Measurements from ENCODE around the gene AHCY. TPM values are rescaled to one million over a fixed set of nuclear protein-coding genes. Genes with fewer than 3 reads are reported as not detected.
"Not testable (repeated sequence)": the region's sequence is repeated elsewhere in the genome, so short reads cannot be mapped to it uniquely, and the experiment has no call there.

AHCY gene
- total RNA-seq = 115 TPM

DNA sequence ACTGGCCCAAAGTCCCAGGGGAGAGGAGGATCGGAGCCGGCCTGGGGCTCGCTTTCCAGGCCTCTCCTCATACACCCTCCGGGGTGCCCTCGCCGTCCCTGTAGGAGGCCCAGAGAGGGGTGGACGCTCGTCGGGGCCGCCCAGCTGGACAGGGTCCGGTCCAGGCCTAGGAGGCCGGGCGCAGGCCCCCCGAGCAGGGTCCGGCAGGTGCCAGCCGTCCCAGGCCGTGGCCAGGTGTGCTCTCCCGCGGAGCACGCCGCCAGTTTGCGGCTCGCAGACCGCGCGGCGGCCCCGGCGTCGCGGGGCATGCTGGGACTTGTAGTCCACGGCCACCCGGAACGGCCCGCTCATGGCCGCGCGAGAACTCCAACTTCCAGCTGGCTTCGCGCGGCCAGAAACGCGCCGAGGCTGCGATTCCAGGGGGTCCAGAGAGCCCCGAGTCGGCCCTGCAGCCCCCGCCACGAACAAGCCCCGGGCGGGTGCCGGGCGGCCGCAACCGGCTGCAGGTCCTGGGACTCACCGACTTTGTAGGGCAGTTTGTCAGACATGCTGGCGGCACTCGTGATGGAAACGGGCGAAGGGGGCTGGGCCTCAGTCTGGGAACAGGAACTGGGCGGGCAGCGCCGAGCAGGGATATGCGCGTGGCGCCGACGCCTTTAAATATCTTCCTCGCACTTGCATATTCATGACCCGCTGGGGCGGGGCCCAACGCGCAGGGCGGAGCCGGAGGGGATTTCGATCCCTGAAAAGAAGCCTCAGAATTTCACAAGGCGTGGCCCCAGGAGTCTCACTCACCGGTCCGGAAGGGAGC lies at the start of gene AHCY:
Gene AHCY (minus strand): TSS at position 633 of the 811 bp plus-strand sequence. CDS start 85 bp downstream, at position 548.
- ATAC-seq = peak; percentile 89
- DNase-seq (ENCODE audit: low spot score) = peak; percentile 98

DNA sequence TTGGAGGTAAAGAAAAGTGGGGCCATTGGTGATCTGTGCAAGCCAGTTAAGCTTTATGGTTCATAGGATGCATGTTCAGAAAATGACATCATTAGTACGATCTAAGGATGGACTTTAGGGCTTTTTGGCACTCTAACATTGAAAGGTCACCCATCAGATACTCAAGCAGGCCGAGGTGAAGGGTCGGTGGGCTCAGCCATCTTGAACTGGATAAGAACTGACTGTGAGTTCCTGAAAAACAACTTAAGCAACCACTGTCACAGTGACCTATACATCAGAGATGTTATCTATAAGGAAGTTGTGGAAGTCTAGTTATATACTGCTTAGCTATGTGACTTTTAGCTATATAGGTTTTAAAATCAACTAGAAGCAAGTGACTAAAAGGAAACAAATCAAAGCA lies 46.9 kb upstream of the AHCY start:
- ATAC-seq (no peak), DNase-seq (ENCODE audit: low spot score) (no peak)

DNA sequence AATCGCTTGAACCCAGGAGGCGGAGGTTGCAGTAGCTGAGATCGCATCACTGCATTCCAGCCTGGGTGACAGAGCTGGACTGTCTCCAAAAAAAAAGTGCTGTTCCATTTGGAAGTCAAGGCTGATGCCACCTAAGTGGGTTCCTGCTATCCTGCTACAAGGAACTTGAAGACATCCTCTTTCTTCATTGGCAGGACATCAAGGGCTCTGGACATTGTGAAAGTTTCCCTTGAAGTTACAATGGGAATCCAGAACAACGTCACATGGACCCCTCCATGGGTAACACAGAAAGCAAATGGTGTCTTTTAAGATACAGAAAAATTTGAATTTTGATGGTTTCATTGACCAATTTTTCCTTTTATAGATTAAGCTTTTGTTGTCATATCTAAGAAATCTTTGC lies 44.4 kb upstream of the AHCY start:
- DNase-seq (ENCODE audit: low spot score) (no peak), ATAC-seq (no peak)

DNA sequence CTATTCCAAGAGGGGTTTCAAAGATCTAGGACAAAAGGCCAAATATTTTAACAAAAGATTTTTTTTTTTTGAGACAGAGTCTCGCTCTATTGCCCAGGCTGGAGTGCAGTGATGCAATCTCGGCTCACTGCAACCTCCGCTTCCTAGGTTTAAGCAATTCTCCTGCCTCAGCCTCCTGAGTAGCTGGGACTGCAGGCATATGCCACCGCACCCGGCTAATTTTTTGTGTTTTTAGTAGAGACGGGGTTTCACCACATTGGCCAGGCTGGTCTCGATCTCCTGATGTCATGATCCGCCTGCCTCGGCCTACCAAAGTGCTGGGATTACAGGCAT lies 43.3 kb upstream of the AHCY start:
- DNase-seq (ENCODE audit: low spot score); ATAC-seq: not testable (repeated sequence)

DNA sequence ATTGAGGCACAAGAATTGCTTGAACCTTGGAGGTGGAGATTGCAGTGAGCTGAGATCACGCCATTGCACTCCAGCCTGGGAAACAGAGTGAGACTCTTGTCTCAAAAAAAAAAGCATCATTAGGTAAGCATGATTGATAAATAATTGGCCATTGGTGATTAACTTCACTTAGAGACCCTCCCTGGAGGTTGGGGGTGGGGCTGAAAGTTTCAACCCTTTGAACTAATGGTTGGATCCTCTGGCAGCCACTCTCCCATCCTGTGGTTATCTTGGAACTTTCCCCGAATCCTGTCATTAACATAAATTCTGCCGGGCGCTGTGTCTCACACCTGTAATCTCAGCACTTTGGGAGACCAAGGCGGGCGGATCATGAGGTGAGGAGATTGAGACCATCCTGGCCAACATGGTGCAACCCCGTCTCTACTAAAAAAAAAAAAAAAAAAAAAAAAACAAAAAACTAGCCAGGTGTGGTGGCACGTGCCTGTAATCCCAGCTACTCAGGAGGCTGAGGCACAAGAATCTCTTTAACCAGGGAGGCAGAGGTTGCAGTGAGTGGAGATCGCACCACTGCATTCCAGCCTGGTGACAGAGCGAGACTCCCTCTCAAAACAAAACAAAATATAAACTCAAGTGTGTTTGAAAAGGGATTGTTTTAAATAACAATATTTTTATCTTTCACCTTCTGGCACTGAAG lies 42.8 kb upstream of the AHCY start:
- not testable (repeated sequence) for DNase-seq (ENCODE audit: low spot score); ATAC-seq

DNA sequence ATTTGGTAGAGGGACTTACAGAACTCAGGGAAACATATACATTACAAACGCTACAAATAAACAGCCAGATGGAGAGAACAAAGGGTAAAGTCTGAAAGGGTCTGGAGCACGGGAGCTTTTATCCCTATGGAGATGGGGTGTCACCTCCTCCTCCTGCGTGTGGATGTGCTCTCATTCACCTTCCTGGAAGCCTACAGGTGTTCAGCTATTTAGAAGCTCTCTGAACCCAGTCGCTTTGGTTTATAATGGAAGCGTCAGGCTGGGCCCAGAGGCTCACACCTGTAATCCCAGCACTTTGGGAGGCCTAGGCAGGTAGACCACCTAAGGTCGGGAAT lies 42.2 kb upstream of the AHCY start:
- DNase-seq (ENCODE audit: low spot score) (no peak), ATAC-seq (no peak)

DNA sequence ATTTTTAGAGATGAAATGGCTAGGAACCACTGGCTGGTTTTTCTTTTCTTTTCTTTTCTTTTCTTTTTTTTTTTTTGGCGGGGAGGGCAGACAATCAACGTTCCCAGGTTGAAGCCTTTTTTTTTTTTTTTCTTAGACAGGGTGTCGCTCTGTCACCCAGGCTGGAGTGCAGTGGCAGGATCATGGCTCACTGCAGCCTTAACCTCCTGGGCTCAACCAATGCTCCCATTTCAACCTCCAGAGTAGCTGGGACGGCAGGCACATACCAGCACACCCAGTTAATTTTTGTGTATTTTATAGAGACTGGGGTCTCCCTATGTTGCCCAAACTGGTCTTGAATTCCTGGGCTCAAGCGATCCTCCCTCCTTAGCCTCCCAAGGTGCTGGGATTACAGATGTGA lies 41.1 kb upstream of the AHCY start:
- DNase-seq (ENCODE audit: low spot score) (no peak), ATAC-seq (peak; percentile 63)

DNA sequence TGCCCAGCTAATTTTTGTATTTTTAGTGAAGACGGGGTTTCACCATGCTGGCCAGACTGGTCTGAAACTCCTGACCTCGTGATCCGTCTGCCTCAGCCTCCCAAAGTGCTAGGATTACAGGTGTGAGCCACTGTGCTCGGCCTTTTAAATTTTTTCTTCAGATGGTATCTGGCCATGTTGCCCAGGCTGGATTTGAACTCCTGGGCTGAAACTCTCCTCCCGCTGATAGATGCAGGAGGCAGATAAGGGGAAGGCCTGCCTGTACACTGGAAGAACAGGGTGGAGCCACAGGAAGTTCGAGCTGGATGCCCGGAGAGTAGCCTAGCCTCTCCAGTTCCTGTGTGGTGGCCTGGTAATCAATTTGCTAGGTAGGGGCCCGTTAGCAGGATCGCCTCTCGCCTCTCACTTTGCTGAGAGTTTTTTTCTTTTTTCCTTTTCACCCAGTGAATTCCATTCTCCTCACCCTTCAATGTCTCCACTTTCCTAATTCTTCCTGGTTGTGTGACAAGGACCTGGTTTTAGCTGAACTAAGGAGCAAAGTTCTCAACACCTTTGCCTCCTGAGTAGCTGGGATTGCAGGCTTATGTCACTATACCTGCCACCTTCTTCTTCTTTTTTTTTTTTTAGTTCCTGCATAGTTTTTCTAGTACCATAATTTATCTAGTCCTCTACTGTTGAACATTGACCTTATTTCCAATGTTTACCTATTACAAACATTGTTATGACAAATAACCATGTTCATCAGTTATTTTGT lies 40.5 kb upstream of the AHCY start:
- DNase-seq (ENCODE audit: low spot score) = no peak
- ATAC-seq = peak; percentile 66

DNA sequence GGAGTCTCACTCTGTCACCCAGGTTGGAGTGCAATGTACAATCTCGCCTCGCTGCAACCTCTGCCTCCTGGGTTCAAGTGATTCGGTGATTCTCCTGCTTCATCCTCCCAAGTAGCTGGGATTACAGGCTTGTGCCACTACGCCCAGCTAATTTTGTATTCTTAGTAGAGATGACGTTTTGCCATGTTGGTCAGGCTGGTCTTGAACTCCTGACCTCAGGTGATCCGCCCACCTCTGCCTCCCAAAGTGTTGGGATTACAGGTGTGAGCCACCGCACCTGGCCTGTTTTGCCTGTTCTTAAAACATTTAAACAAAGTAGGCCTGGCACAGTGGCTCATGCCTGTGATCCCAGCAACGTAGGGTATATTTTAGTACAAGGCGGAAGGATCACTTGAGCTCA lies 38.0 kb upstream of the AHCY start:
- not testable (repeated sequence) for ATAC-seq; DNase-seq (ENCODE audit: low spot score)

DNA sequence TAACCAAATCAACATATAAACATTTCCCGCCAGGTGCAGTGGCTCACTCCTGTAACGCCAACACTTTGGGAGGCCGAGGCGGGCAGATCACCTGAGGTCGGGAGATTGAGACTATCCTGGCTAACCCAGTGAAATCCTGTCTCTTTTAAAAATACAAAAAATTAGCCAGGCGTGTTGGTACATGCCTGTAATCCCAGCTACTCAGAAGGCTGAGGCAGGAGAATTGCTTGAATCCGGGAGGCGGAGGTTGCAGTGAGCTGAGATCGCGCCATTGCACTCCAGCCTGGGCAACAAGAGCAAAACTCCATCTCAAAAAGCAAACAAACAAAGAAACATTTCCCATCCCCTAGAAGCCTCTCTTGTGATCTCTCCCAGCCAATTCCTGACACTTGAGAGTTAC lies 37.6 kb upstream of the AHCY start:
- DNase-seq (ENCODE audit: low spot score); ATAC-seq: not testable (repeated sequence)

DNA sequence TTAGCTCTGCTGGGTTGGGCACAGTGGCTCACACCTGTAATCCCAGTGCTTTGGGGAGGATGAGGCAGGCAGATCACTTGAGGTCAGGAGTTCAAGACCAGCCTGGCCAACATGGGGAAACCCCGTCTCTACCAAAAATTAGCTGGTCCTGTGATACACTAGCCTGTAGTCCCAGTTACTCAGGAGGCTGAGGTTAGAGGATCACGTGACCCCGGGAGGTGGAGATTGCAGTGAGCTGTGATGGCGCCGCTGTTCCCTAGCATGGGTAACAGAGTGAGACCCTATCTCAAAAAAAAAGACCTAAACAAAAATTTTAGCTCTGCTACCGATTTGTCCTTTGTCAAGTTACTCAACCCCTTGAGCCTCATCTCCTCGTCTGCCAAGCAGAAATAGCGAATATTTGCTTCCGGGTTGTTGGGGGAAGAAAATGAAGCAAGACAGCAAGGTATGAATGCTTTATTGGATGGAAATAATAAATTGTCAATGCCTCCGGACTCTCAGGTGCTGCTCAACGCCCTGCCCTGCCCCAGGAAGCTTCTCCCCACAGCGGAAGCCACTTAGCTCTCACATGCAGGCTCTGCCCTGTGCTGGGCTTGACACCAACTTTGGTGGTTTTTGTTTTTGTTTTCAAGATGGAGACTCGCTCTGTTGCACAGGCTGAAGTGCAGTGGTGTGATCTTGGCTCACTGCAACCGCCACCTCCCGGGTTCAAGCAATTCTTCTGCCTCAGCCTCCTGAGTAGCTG lies 35.0 kb upstream of the AHCY start:
- ATAC-seq = no peak
- DNase-seq (ENCODE audit: low spot score) = no peak

DNA sequence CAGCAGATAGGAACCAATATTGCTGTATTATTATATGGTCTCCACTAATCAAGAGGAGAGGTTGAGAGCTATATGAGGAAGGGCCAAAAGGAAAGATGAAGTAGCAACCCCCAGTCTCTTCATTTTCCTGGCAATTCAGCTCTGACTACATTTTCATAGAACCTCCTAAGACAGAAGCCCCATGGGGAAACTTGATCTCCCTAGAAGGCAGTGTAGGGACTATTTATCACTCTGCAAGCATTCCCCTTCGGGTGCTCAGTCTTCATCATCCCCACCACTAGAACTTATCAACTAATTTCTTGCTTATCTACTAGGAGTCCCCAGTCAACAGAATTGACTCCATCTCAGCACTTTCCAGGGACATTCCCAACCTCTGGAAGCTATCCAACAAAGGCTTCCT lies 34.4 kb upstream of the AHCY start:
- no peak for DNase-seq (ENCODE audit: low spot score)

DNA sequence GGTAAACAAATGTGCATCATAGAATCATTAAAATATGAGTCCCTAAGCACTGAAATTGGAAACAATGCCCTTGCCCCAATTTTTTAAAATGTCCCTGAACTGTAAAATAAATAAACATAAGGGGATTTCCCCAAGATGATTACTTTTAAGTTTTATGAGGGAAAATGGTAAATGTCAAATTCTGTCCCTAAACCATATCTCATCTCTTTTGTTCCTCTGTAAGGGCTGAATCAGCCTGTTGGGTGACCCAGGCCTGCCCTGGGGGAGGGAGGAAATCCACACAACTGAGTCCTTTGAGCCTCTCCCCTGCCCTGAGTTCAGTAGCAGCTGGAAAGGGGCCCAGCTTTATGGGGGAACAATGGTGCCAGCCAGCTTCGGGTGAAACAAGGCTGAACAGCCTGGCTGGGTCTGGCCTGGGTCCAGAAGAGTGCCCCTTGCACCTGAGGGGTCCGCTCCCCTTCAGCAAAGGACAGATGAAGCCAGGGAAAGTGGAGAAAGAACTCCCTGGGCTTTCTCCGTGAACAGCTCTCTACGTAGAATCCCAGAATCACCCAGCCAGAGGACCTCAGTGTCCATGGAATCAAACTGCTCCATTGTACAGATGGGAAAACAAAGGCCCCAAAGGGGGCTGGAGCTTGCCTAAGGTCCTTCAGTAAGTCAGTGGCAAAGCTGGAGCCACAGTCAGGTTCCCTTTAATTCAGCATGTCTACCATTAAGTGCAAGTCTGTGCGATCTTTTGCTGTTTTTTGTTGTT lies 31.7 kb upstream of the AHCY start:
- ATAC-seq = peak; percentile 45
- DNase-seq (ENCODE audit: low spot score) = no peak

More for the DNA sequence above, 34.4 kb upstream of the AHCY start:
- no peak for ATAC-seq

DNA sequence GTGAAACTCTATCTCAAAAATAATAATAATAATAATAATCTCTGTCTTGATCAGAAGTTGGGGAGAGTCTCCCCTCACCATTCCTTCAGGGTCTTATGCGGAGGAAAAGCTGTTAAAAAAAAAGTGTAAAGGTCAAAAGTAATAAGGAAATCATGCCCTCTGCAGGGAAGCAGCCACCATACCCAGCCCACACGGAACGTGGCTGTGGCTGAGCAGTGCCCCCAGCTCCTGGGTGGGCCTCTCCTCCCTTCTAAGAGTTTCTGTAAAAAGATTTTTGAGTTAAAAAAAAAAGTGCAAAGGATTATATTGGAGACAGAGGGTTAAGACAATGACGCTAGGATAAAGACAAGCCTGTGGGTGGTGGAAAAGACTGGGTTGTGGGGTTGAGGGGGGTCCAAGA lies 30.6 kb upstream of the AHCY start:
- DNase-seq (ENCODE audit: low spot score) = no peak
- no peak for ATAC-seq

DNA sequence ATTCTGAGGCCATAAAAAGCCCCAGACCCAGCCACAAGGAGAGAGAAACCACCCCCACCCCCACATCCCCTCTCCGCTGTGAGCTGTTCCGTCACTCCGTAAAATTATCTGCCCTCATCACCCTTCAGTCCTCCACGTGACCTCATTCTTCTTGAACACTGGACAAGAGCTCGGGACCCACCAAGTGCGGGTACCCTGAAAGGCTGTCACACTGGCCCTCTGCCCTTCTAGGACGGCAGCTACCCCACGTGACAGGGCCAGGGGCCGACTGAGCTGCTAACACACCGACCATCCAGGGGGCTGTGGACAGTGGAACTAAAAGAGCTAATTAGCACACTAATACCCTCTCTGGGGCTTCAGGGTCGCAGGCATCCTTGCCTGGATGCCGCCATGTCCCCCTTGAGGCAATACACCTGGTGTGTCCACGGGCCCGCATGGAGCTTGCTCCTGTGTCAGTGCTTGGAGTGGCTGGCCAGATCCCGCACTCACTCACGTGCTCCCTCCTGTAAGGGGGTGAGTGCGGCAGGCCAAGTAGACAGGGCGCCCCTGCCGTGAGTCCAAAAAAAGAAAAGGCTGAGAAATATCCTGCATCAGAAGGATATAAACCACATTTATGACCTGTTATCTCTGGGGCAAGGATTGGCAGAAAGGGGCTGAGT lies 29.2 kb upstream of the AHCY start:
- ATAC-seq (no peak), DNase-seq (ENCODE audit: low spot score) (no peak)

DNA sequence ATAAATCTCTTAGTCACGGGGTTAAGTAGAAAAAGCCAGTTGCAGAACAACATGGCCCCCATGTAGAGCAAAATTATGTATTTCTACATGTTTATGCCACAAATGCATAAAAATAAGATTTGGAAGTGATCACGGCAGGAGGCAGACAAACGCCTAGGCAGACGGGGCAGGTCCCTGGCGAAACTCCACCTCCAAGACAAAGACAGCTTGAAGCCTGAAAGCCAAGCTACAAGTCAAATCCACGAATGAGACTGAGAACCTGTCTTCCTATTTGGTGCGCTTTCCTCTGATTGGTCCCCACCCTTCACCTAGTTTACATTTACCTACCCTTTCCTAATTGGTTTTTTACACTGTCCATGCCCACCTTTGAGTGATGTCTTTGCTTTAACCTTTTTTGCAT lies 28.7 kb upstream of the AHCY start:
- ATAC-seq = no peak

DNA sequence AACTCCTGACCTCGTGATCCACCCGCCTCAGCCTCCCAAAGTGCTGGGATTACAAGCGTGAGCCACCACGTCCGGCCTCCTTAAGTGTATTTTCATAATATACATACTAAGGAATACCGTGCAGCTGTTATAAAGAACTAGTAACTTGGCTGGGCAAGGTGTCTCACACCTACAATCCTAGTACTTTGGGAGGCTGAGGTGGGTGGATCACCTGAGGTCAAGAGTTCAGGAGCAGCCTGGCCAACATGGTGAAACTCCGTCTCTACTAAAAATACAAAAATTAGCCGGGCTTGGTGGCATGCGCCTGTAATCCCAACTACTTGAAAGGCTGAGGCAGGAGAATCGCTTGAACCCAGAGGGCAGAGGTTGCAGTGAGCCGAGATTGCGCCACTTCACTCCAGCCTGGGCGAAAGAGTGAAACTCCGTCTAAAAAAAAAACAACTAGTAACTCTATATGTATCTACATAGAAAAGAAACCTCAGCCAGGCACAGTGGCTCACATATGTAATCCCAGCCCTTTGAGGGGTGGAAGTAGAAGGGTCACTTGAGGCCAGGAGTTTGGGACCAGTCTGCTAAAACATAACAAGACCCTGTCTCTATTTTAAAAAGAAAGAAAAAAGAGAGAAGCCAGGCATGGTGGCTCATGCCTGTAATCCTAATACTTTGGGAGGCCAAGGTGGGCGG lies 27.8 kb upstream of the AHCY start:
- ATAC-seq (peak; percentile 75), DNase-seq (ENCODE audit: low spot score) (peak; percentile 84)

More for the DNA sequence above, 28.7 kb upstream of the AHCY start:
- no peak for DNase-seq (ENCODE audit: low spot score)

DNA sequence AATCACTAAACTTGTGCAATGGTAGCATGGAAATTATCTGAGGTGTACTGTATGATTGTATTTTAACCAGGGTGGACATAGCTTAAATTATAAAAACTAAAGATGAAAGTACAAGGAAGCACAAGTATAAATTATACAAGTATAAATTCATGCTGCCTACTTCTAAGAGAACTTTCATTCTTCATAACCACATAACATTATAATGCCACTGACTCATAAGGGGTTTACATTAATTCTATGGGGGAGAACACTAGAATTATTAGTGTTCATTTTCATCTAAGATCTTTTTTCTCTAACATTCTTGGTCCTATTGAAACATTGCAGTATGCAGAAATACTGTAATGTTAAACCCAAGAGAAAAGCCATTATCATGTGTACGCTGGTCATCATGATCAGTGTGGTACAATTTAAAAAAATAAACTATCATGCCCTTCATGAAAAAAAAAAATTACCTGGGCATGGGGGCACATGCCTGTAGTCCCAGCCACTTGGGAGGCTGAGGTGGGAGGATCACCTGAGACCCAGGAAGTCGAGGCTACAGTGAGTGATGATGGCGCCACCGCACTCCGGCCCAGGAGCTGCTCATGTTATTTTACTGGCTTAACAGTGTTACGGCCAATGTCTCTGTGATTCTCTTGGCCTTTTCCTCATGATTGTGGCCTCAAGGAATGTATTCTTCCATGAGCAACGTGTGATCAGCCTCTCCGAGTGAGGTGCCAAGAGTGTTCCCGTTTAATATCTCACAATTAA lies 25.9 kb upstream of the AHCY start:
- no peak for DNase-seq (ENCODE audit: low spot score)
- ATAC-seq = no peak

Measured in left lobe of liver (tissue), 2 donors.